Measurements from ENCODE around the gene NCEH1.

DNA sequence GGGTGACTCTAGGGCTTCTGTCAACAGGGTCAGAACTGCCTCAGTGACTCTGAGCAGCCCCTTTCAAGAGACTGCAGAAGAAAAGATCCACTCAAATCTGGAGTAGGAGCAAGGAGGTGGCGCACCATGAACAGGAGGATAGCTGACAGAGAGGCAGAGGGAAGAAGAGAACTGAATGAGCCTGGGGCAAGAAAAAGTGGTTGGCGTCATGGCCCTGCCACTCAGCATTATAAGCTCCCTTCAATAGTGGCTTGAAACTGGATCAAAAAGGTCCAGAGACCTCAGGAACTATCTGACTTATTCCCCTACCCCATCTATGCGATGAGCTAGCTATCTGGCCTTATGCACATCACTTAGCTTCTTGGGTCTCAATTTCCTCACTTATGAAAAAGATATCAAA, 66.6 kb downstream of the NCEH1 start:
- TF ChIP-seq TAF1 (IDR thresholded peaks at IDR 0.05; ENCODE audit: borderline replicate concordance, low read depth, low read length) (no peak), POLR2A (IDR thresholded peaks at IDR 0.05; ENCODE audit: low read depth, low read length) (no peak)

All from GM12892 (cell line).